NCI-H748 treated with DMSO at 0.1 percent for 48 hours (cell line): ENCODE results near the gene ZNF697.
"Not testable (repeated sequence)": the region's sequence is repeated elsewhere in the genome, so short reads cannot be mapped to it uniquely, and the experiment has no call there.

Experiments
- DNase-seq: peaks from one replicate; lab custom pipeline; 2025; lab: John Stamatoyannopoulos, UW

ZNF697 gene

GRCh38 chr1:119631433-119632102 is 16.5 kb downstream of the ZNF697 start:
- DNase-seq = no peak

- DNase-seq = no peak
Measured at GRCh38 chr1:119631086-119631432, 17.0 kb downstream of the ZNF697 start.

- no peak for DNase-seq
Measured at GRCh38 chr1:119626841-119627240, 21.2 kb downstream of the ZNF697 start.

- no peak for DNase-seq
Measured at GRCh38 chr1:119626011-119626545, 22.0 kb downstream of the ZNF697 start.

GRCh38 chr1:119623678-119624077 is 24.4 kb downstream of the ZNF697 start:
- no peak for DNase-seq

GRCh38 chr1:119623193-119623515 is 24.9 kb downstream of the ZNF697 start:
- DNase-seq = no peak

GRCh38 chr1:119622311-119623192 is 25.5 kb downstream of the ZNF697 start:
- no peak for DNase-seq

- DNase-seq = no peak
Measured at GRCh38 chr1:119621705-119622104, 26.4 kb downstream of the ZNF697 start.

- DNase-seq = no peak
Measured at GRCh38 chr1:119617751-119618691, 30.0 kb downstream of the ZNF697 start.

GRCh38 chr1:119616748-119617147 is 31.3 kb downstream of the ZNF697 start:
- not testable (repeated sequence) for DNase-seq

GRCh38 chr1:119615100-119615499 is 33.0 kb downstream of the ZNF697 start:
- not testable (repeated sequence) for DNase-seq

- DNase-seq = peak; percentile 73
Measured at GRCh38 chr1:119613769-119614720, 34.0 kb downstream of the ZNF697 start.

GRCh38 chr1:119611701-119612113 is 36.4 kb downstream of the ZNF697 start:
- peak; percentile 38 for DNase-seq

- not testable (repeated sequence) for DNase-seq
Measured at GRCh38 chr1:119608816-119609215, 39.2 kb downstream of the ZNF697 start.

- DNase-seq = not testable (repeated sequence)
Measured at GRCh38 chr1:119607087-119607807, 40.8 kb downstream of the ZNF697 start.

GRCh38 chr1:119606394-119606793 is 41.7 kb downstream of the ZNF697 start:
- no peak for DNase-seq

- DNase-seq = no peak
Measured at GRCh38 chr1:119605686-119606085, 42.4 kb downstream of the ZNF697 start.

- not testable (repeated sequence) for DNase-seq
Measured at GRCh38 chr1:119605080-119605479, 43.0 kb downstream of the ZNF697 start.

GRCh38 chr1:119603695-119604094 is 44.4 kb downstream of the ZNF697 start:
- DNase-seq = no peak

- not testable (repeated sequence) for DNase-seq
Measured at GRCh38 chr1:119603241-119603640, 44.8 kb downstream of the ZNF697 start.
